ENCODE results near the gene SEPHS2.

- no peak for TF ChIP-seq POLR2A (IDR thresholded peaks at IDR 0.05)
- TF ChIP-seq, protein P1, sequence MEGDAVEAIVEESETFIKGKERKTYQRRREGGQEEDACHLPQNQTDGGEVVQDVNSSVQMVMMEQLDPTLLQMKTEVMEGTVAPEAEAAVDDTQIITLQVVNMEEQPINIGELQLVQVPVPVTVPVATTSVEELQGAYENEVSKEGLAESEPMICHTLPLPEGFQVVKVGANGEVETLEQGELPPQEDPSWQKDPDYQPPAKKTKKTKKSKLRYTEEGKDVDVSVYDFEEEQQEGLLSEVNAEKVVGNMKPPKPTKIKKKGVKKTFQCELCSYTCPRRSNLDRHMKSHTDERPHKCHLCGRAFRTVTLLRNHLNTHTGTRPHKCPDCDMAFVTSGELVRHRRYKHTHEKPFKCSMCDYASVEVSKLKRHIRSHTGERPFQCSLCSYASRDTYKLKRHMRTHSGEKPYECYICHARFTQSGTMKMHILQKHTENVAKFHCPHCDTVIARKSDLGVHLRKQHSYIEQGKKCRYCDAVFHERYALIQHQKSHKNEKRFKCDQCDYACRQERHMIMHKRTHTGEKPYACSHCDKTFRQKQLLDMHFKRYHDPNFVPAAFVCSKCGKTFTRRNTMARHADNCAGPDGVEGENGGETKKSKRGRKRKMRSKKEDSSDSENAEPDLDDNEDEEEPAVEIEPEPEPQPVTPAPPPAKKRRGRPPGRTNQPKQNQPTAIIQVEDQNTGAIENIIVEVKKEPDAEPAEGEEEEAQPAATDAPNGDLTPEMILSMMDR (IDR thresholded peaks at IDR 0.05), result no peak
Observed at GRCh38 chr16:30464078-30464477, 18.4 kb upstream of the SEPHS2 start.
